ENCODE results near the gene SLC38A7.
A peak's percentile ranks its signal among the peaks of the same experiment; 100 is the strongest.

Gene SLC38A7, protein sequence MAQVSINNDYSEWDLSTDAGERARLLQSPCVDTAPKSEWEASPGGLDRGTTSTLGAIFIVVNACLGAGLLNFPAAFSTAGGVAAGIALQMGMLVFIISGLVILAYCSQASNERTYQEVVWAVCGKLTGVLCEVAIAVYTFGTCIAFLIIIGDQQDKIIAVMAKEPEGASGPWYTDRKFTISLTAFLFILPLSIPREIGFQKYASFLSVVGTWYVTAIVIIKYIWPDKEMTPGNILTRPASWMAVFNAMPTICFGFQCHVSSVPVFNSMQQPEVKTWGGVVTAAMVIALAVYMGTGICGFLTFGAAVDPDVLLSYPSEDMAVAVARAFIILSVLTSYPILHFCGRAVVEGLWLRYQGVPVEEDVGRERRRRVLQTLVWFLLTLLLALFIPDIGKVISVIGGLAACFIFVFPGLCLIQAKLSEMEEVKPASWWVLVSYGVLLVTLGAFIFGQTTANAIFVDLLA

DNA sequence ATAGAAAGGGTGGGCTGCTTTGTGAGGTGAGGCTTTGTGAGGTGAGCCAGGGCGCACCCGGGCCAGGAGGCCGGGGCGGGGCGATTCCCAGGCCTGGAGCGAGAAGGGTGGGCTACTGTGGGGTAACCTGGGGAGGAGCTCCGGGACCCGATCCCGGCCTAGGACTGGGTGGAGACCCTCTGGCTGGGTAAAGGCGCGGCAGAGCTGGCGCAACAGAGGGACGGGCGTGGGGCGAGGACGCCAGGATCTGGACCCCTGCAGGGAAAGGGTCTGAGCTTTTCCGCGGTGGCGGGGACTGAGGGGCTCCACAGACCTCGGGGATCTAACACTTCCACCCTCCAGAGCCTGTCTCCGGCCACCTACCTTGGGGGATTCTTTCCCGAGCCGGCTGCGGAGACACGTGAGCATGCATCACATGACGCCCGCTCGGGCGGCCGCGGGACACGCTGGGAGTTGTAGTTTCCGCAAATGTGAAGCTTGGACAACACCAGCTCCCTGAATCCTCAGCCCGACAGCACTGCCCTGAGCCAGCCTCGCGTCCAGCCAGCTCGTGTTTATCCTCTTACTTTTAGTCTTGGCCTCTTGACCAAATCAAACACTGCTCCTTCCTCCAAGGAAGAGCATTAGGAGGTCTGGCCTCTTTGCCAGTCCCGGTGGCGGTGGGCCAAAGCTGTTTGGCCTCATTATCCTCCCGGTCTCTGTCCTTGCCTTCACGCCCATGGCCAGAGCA lies at the start of gene SLC38A7:
Gene SLC38A7, minus strand, starts transcription at position 417 of the 730 bp plus-strand sequence. CDS start 4,644 bp downstream, outside the sequence.
- DNase-seq = peak; percentile 86

DNA sequence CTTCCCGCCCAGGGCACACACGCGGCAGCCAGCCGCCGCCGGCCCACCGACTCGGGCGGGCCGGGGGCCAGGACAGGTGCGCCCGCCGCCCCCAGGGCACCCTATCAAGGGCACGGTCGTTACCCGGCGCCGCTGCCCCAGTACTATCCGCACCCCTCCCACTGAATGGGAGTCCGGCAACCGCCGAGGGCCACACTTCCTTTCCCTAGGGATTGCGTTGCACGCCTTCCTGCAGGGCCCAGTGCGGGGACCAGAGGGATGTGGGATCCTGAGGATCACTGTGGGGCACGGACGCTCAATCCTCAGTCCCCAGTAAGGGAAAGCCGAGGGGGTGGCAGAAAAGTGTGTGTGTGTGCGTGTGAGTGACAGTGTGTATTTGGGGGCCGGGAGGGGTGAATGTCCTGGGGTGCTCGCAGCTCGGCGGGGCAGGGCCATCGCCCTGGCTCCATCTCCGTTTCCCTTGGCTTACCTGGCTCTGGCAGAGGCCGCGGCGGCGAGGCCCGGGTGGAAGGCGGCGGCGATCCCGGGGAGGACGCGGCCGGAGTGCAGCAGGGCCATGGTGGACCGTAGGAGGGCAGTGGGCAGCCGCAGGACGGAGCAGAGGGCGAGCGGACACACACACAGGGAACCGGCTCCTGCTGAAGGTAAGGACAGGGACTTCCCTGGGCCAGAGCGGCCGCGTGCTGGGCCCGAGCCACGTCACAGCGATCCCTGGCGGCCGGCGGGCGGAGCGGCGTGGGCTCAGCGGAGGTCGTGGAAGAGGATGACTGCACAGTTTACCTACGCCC lies 49.3 kb upstream of the SLC38A7 start, which contains the start of gene GOT2:
Gene GOT2, minus strand, starts transcription at position 646 of the 788 bp plus-strand sequence. Its CDS starts 88 bp downstream, at position 558.
- DNase-seq = peak; percentile 86

DNA sequence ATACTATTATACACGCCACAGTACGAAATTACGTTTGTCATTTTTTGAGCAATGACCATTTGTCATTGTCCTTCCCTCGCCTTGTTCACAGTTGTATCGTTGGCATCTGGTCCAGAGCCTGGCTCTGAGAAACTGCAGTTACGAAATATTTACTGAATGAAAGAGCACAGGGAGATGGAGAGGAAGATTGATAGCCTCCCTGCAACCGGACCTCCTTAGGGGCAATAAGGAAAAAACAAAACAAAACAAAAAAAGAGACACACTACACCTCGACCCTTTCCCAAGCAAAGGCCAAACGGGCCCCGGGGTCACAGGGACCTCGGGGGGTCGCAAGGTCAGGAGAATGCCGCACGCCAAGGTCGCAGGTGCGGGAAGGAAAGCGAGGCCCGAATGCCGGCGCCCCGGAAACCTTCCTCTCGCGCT lies 48.7 kb upstream of the SLC38A7 start:
- no peak for DNase-seq

DNA sequence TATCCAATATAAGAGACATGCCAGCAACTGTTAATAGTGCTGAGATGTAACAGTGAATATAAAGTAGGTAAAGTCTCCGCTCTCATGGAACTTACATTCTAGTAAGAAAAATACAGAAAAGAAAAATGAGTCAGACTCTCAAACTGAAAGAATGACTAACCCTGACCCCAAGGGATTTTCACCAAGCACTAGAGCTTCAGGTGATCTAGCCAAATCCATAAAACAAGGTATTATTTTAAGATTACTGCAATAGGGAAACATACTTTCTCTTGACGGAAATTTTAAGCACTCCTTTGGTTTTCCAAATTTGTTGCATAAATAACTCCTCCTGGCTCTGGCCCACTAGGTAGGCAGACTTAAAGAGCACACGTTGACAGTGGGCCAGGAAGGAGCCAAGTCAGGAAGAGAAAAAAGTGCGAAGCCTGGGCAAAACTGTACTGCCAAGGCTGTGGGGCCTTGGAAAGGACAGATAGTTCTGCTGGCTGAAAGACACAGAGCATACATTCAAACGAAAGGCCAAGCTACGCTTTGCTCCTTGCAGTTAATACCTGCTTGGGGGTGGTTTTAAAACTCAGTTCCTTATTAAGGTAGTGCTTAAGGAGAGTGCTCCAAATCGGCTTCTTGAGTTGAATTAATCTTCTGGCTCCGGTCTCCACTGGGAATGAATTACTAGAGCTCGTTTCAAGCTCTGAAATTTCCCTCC lies 48.1 kb upstream of the SLC38A7 start:
- DNase-seq = peak; percentile 59

DNA sequence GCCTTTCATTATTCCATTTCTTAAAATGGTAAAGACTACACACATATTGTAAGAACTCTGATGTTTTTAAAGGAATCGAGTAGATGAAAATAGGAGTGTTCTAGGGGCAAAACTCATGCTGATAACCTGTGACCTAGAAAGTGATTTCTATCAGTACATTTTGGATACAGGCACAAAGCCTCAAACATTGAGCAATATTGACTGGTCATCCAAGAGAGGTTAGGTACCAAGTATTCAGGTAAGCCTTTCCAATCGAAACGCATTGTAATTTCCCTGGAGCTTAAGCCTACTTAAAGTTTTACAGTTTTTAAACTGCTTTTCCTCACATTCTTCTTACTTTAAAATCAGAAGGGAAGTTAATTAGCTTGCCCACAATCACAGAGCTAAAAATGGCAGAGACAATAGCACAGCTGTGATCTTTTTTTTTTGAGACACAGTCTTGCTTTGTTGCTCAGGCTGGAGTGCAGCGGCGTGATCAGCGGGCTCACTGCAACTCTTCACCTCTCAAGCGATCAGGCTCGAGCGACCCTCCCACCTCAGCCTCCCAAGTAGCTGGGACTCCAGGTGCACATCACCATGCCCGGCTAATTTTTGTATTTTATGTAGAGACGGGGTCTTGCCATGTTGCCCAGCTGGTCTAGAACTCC lies 46.3 kb upstream of the SLC38A7 start:
- DNase-seq = no peak

DNA sequence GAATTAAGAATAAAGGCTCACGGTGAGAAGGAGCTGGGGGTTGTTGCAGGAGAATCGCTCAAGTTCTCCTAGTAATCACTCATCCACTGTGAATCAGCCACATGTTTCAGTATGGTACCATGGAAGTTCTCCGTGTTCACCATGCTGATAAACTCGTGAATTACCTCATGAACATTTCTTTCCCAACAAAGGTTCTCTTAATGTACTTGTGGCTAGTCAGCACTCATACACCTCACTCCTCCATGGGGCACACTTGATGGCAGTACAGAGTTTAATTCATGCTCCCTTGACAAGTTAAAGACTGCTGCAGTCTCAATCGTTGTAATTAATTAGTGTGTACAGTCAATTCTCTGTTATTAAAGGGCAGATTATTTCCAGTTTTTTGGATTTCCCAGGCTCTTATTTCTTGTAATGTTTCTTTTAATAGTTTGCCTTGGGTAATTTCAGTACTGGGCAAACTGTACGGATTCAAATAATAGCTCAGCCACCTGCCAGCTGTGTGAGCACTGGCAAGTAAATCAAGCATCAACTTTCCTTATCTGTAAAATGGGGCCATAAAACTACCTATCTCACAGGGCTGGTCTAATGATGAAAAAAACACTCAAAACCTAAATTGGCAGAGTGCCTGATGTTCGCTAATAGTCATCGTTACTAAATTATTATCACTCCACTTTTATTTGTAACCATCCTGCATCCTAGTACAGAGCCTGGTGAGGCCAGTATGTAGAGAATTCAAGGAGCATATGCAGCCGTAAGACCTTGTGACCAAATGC lies 43.4 kb upstream of the SLC38A7 start:
- no peak for DNase-seq

DNA sequence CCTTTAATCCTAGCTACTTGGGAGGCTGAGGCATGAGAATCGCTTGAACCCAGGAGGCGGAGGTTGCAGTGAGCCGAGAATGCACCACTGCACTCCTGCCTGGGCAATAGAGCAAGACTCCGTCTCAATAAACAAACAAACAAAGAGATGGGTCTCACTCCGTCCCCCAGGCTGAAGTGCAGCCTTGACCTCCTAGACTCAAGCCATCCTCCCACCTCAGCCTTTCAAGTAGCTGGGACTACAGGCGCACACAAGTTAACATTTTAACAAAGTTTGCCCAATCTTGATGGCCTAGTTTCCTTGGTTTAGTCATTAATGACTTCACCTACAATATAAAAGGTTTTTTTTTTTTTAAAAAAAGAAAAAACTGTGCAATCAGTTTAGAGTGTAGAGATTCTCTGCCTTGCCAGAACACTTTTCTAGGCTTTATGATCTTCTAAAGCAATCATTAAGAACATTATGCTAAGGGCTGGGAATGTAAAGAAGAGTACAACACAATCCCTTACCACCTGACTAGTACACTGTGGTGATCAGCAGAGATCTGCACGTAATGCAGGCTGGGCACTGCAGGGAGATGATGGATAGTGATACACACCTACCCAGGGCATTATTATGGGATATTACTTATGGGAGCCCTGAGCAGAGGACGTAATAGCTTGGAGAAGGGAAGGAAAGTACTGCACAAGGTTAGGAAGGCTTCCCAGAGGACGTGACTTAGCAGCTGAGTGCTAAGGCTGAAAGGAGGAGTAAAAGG lies 42.6 kb upstream of the SLC38A7 start:
- DNase-seq = no peak

DNA sequence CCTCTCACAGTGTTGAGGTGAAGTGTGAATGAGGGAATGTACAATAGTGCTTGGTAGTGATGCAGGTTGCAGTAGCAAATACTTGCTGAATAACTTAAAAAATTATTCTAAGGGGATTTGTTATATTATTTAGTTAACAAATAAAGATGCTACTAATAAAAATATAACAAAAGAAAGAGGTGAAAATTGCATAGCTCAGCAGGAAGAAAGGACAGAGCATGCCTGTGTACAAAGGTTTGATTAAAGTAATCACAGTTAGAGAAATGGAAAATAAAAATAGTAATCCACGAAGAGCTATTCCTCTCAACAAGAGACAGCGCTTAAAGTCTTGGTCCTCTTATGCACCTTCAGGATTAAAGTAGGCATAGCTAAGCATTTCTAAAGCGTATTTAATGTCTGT lies 38.5 kb upstream of the SLC38A7 start:
- DNase-seq = no peak

DNA sequence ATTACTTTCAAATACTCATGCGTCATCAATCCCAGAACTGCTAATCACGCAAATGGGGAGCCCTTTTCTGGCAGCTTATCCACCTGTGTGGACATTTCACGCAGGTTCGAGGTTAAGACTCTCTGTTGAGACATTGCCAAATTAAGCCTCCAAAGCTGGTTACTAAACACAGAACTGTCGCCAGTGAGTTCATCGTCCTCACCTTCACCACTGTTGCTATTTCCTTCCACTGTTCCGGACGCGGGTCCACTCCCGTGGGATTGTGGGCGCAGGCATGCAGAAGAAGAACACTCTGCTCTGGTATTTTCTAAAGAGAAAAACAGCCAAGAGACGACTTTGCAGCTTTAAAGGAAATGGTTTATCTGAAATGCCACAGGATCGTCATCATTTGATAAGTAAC lies 33.4 kb upstream of the SLC38A7 start:
- DNase-seq = no peak

DNA sequence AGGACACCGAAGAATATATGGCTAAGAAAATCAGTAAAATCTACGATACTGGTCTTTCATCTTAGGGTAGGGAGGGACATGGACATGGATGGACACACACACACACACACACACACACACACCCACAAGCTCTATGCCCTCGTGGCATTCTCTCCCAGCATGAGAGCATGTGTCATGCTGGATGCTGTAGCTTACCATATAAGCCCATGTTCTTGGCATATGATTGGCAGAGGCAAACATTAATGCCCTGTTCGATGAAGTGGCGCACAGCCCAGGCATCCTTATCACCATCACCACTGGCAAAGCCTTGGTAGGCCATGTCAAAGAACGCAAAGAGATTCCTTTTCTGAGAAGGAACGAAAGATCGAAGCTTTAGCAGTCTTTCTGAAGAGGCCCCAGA lies 31.9 kb upstream of the SLC38A7 start:
- DNase-seq = no peak

DNA sequence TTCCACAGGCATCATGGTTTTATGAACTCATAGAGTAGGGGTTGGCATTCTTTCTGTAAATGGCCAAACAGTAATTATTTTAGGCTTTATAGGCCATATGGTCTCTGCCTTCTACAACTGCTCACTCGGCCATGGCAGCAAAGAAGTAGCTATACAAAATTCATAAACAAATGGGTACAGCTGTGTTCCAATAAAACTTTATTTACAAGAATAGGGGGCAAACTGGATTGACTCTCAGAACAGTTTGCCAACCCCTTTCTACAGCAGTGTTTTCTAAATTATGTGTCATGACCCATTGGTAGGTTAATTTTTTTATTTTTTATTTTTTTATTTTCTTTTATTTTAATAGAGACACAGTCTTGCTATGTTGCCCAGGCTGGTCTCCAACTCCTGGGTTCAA lies 29.2 kb upstream of the SLC38A7 start:
- no peak for DNase-seq

DNA sequence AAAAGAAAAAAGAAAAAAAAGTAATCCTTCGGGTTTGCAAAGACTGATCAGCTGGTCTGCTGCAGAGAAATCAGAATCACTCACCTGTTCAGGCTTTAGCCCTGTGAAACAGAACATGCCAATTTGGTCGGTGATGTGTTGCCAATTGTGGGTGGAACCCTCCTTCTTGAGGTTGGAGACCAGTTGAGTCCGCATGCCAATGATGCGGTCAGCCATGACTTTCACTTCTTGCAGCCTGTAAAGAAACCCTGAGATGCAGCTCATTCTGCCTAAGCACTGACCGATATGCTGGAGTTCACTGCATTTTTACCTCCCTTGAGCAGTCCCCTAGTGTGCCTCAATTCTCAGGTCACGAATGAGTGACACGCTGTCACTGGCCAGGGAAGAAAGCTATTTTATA lies 24.8 kb upstream of the SLC38A7 start:
- no peak for DNase-seq

DNA sequence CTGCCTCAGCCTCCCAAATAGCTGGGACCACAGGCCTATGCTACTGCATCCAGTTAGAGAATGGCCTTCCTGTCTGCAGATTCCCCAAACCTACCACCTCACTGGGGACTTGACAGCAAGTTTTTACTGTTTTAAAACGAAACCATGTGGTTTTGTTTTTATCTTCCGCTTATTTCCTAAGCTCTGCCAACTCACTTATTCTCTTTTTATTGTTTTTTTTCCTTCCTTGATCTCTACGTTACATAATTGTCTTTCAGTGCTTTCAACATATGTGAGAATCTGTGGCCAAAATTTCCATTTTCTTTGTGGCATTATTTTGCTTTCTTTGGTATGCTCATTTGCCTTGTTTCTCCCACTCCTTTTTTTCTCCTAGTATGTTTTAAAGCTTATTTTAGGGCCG lies 14.6 kb upstream of the SLC38A7 start:
- no peak for DNase-seq

DNA sequence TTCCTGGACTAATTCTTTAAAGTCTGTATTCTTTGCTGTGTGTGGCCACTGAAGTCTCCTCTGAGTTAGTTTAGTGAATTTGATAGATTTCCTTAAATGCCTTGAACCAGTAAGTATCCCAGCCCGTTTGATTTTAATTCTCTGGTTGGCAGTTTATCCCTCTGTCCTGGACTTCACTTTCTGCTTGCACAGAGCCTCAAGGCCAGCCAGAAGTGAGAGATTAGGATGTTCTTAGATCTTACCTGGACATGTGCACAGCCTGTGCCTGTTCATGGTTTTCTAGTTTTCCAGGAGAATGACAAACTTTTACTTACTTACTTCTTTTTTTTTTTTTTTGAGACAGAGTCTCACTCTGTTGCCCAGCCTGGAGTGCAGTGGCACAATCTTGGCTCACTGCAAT lies 10.8 kb upstream of the SLC38A7 start:
- no peak for DNase-seq

DNA sequence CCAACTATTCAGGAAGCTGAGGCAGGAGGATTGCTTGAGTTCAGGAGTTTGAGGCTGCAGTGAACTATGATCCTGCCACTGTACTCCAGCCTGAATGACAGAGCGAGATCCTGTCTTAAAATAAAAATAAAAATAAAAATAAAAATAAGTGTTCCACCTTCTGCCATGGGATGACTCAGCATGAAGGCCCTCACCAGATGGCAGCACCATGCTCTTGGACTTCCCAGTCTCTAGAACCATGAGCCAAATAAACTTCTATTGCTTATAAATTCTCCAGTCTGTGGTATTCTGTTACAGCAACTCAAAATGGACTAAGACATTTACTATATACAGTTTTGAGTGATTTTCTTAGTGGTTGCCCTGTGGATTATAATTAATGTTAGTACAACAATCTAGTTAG lies 7.9 kb upstream of the SLC38A7 start:
- DNase-seq = no peak

DNA sequence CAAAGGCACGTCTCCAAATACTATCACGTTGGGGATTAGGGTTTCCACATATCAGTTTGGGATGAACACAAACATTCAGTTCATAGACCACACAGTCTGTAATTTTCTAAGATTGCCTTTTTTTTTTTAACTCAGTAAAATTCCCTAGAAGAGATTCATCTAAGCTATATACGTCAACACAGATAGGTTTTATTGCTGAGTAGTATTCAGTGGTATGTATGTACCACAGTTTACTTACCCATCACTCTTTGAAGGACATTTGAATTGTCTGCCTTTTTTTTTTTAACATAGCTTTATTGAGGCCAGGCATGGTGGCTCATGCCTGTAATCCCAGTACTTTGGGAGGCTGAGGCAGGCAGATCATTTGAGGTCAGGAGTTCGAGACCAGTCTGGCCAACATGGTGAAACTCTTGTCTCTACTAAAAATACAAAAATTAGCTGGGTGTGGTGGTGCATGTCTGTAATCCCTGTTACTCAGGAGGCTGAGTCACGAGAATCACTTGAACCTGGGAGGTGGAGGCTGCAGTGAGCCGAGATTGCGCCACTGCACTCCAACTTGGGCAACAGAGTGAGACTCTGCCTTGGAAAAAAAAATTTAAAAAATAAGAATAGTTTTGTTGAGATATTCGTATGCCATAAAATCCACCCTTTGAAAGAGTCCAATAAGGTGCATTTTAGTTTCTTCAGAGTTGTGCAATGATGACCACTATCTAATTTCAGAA lies 2.6 kb upstream of the SLC38A7 start:
- DNase-seq = peak; percentile 72

DNA sequence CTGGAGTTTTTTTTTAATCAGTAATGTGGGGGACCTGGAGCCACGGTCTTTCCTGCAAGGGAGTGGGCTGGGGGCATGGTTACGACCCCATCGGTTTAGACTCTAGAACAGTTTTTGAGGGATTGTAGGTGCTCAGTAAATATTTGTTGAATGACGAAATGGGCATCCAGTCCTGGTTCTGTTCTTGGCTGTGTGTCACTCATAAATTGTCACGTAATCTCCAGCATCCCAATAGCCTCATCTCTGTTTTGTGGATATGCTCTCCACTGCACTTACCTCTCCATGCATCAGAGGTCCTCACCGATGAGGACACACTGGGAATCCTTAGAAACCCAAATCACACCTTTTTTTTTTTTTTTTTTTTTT lies 497 bp upstream of the SLC38A7 start:
- no peak for DNase-seq

DNA sequence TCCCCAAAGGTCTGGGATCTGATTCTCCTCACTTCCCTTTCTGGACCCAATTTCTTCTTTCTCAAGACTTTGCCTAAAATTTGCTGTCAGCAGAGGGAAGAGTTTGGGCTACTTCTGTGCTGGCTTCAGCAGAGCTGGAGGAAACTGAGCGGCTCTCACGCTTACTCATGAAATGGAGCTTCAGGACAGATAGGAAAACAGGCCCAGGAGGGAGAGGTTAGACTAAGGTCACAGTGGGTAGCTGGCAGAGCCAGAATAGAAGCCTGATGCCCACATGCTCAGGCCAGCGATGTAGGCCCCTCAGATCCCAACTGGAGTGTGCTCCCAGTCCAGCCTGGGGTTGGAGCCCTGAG lies 593 bp downstream of the SLC38A7 start:
- DNase-seq = no peak

DNA sequence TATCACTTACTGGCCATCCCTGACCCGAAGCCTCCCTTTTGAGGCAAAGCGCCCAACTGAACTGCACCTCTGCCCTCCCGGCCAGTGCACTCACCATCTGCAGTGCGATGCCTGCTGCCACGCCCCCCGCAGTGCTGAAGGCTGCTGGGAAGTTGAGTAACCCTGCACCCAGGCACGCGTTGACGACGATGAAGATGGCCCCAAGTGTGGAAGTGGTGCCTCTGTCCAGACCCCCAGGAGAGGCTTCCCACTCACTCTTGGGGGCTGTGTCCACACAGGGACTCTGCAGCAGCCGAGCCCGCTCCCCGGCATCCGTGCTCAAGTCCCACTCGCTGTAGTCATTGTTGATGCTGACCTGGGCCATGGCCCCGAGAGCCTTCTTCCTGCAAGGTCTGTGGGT lies 4.8 kb downstream of the SLC38A7 start:
- DNase-seq = no peak

DNA sequence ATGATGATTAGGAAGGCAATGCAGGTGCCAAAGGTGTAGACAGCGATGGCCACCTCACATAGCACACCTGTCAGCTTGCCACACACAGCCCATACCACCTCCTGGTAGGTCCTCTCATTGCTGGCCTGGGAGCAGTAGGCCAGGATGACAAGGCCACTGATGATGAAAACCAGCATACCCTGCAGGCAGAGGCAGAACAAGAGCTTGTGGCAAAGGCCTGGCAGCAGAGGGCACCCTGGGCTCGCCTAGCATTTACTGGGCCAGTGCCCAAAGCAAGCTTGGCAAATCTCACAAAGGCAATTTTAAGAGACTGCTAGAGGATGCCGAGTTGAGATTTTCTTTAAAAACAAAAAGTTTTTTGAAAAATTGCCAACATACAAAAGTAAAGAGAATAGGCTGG lies 5.9 kb downstream of the SLC38A7 start:
- no peak for DNase-seq
